ENCODE measurements around the gene APC. TPM values are rescaled to one million over a fixed set of nuclear protein-coding genes. Genes with fewer than 3 reads are reported as not detected.

Gene APC
- total and polyA plus RNA-seq, 2 experiments from 2014 or later = 12.9 to 40.1 TPM

GRCh38 chr5:112862085-112862484 is 124.4 kb downstream of the APC start:
- no peak for TF ChIP-seq CTCF (IDR thresholded peaks at IDR 0.05; ENCODE audit: low read depth, low read length)
- peaks cover 21% of the 10 kb centered on the region for H3K36me3 ChIP-seq
- no peaks in the 10 kb centered on the region for H3K9me3 ChIP-seq (ENCODE audit: low read depth)
- H3K4me3 ChIP-seq = peak overlapping the region; percentile 71
- H3K27me3 ChIP-seq = no peaks in the 10 kb centered on the region
- H3K4me1 ChIP-seq (ENCODE audit: low read depth) = no peaks in the 10 kb centered on the region
- no peak for DNase-seq (ENCODE audit: low read depth in 1 of 2, low spot score in 1 of 2)
- peak overlapping the region; percentile 93 for H3K27ac ChIP-seq

- peak in 1 of 2 donors; percentile 14 for DNase-seq (ENCODE audit: low read depth in 1 of 2, low spot score in 1 of 2)
- no peak for TF ChIP-seq CTCF (IDR thresholded peaks at IDR 0.05; ENCODE audit: low read depth, low read length)
- peaks cover 33% of the 10 kb centered on the region for H3K36me3 ChIP-seq
- H3K4me1 ChIP-seq (ENCODE audit: low read depth) = no peaks in the 10 kb centered on the region
- no peak overlapping the region for H3K27ac ChIP-seq
- H3K27me3 ChIP-seq = no peaks in the 10 kb centered on the region
- no peaks in the 10 kb centered on the region for H3K9me3 ChIP-seq (ENCODE audit: low read depth)
- H3K4me3 ChIP-seq = no peak overlapping the region
Measured at GRCh38 chr5:112863549-112863948, 125.9 kb downstream of the APC start.

GRCh38 chr5:112865128-112865527 is 127.4 kb downstream of the APC start:
- Histone ChIP-seq H3K4me3 (no peak overlapping the region), H3K27me3 (no peaks in the 10 kb centered on the region), H3K9me3 (ENCODE audit: low read depth) (no peaks in the 10 kb centered on the region), H3K4me1 (ENCODE audit: low read depth) (no peaks in the 10 kb centered on the region), H3K36me3 (peaks cover 37% of the 10 kb centered on the region), H3K27ac (no peak overlapping the region)
- peak in 1 of 2 donors; percentile 6 for DNase-seq (ENCODE audit: low read depth in 1 of 2, low spot score in 1 of 2)
- no peak for TF ChIP-seq CTCF (IDR thresholded peaks at IDR 0.05; ENCODE audit: low read depth, low read length)

- no peak for TF ChIP-seq CTCF (IDR thresholded peaks at IDR 0.05; ENCODE audit: low read depth, low read length)
- no peaks in the 10 kb centered on the region for H3K9me3 ChIP-seq (ENCODE audit: low read depth)
- no peaks in the 10 kb centered on the region for H3K27me3 ChIP-seq
- peaks cover 44% of the 10 kb centered on the region for H3K36me3 ChIP-seq
- no peak overlapping the region for H3K4me3 ChIP-seq
- no peak for DNase-seq (ENCODE audit: low read depth in 1 of 2, low spot score in 1 of 2)
- H3K4me1 ChIP-seq (ENCODE audit: low read depth) = no peaks in the 10 kb centered on the region
- H3K27ac ChIP-seq = no peak overlapping the region
Measured at GRCh38 chr5:112866739-112867138, 129.1 kb downstream of the APC start.

- H3K9me3 ChIP-seq (ENCODE audit: low read depth) = no peaks in the 10 kb centered on the region
- H3K27ac ChIP-seq = no peak overlapping the region
- no peaks in the 10 kb centered on the region for H3K4me1 ChIP-seq (ENCODE audit: low read depth)
- TF ChIP-seq CTCF (IDR thresholded peaks at IDR 0.05; ENCODE audit: low read depth, low read length) = no peak
- no peak overlapping the region for H3K4me3 ChIP-seq
- no peak for DNase-seq (ENCODE audit: low read depth in 1 of 2, low spot score in 1 of 2)
- peaks cover 44% of the 10 kb centered on the region for H3K36me3 ChIP-seq
- no peaks in the 10 kb centered on the region for H3K27me3 ChIP-seq
Measured at GRCh38 chr5:112867411-112867810, 129.7 kb downstream of the APC start.

- H3K9me3 ChIP-seq (ENCODE audit: low read depth) = no peaks in the 10 kb centered on the region
- H3K4me1 ChIP-seq (ENCODE audit: low read depth) = no peaks in the 10 kb centered on the region
- no peak for TF ChIP-seq CTCF (IDR thresholded peaks at IDR 0.05; ENCODE audit: low read depth, low read length)
- no peaks in the 10 kb centered on the region for H3K27me3 ChIP-seq
- DNase-seq (ENCODE audit: low read depth in 1 of 2, low spot score in 1 of 2) = no peak
- no peak overlapping the region for H3K27ac ChIP-seq
- peaks cover 34% of the 10 kb centered on the region for H3K36me3 ChIP-seq
- no peak overlapping the region for H3K4me3 ChIP-seq
Measured at GRCh38 chr5:112869948-112870347, 132.3 kb downstream of the APC start.
